ENCODE measurements around the gene MARCHF9. TPM values are rescaled to one million over a fixed set of nuclear protein-coding genes. Genes with fewer than 3 reads are reported as not detected.
A peak's percentile ranks its signal among the peaks of the same experiment; 100 is the strongest.

The MARCHF9 gene
- total RNA-seq, 1 donor from 2014 or later: 3.0 TPM

GRCh38 chr12:57737467-57738460 lies 17.1 kb upstream of the MARCHF9 start:
- DNase-seq (ENCODE audit: low read depth in 2 of 2): no peak

- DNase-seq (ENCODE audit: low read depth in 2 of 2): no peak
Measured at GRCh38 chr12:57738661-57739237, 16.2 kb upstream of the MARCHF9 start, which contains the start of gene AGAP2. Gene AGAP2, minus strand, starts transcription at chr12:57738742. Its CDS starts 496 bp downstream, at chr12:57738246.

GRCh38 chr12:57739387-57739786 lies 15.5 kb upstream of the MARCHF9 start:
- DNase-seq (ENCODE audit: low read depth in 2 of 2): no peak

- no peak for DNase-seq (ENCODE audit: low read depth in 2 of 2)
Measured at GRCh38 chr12:57739914-57740538, 14.9 kb upstream of the MARCHF9 start.

- peak in 1 of 2 donors; percentile 38 for DNase-seq (ENCODE audit: low read depth in 2 of 2)
Measured at GRCh38 chr12:57740656-57741412, 14.1 kb upstream of the MARCHF9 start.

- DNase-seq (ENCODE audit: low read depth in 2 of 2): no peak
Measured at GRCh38 chr12:57741413-57741789, 13.5 kb upstream of the MARCHF9 start.

- no peak for DNase-seq (ENCODE audit: low read depth in 2 of 2)
Measured at GRCh38 chr12:57741844-57742738, 12.8 kb upstream of the MARCHF9 start.

- no peak for DNase-seq (ENCODE audit: low read depth in 2 of 2)
Measured at GRCh38 chr12:57743769-57744168, 11.1 kb upstream of the MARCHF9 start.

GRCh38 chr12:57744194-57744776 lies 10.6 kb upstream of the MARCHF9 start:
- DNase-seq (ENCODE audit: low read depth in 2 of 2): peak in 1 of 2 donors; percentile 65

- peak; percentile 98 to 99 for DNase-seq (ENCODE audit: low read depth in 2 of 2)
Measured at GRCh38 chr12:57744777-57745484, 10.0 kb upstream of the MARCHF9 start, which contains the start of gene TSPAN31. Gene TSPAN31, plus strand, starts transcription at chr12:57745039. Its CDS starts 116 bp downstream, at chr12:57745155.

- no peak for DNase-seq (ENCODE audit: low read depth in 2 of 2)
Measured at GRCh38 chr12:57745485-57745881, 9.4 kb upstream of the MARCHF9 start.

GRCh38 chr12:57746025-57746424 lies 8.9 kb upstream of the MARCHF9 start:
- DNase-seq (ENCODE audit: low read depth in 2 of 2): no peak

- DNase-seq (ENCODE audit: low read depth in 2 of 2): no peak
Measured at GRCh38 chr12:57749061-57749460, 5.8 kb upstream of the MARCHF9 start.

GRCh38 chr12:57750561-57751431 lies 4.1 kb upstream of the MARCHF9 start:
- no peak for DNase-seq (ENCODE audit: low read depth in 2 of 2)

- DNase-seq (ENCODE audit: low read depth in 2 of 2): no peak
Measured at GRCh38 chr12:57751432-57751787, 3.5 kb upstream of the MARCHF9 start.

GRCh38 chr12:57751788-57752667 lies 2.9 kb upstream of the MARCHF9 start, which contains the start of gene CDK4:
Gene CDK4, minus strand, starts transcription at chr12:57752310. Its CDS starts 593 bp downstream, at chr12:57751717.
- DNase-seq (ENCODE audit: low read depth in 2 of 2): peak; percentile 99 to 100

- DNase-seq (ENCODE audit: low read depth in 2 of 2): no peak
Measured at GRCh38 chr12:57752668-57753000, 2.3 kb upstream of the MARCHF9 start.
